Prostate gland (tissue), 2 donors: Measurements from ENCODE around the gene SLC1A7. TPM values are rescaled to one million over a fixed set of nuclear protein-coding genes. Genes with fewer than 3 reads are reported as not detected.

Experiments
- DNase-seq: peaks from one replicate; pipeline ENCODE4 v3.0.0-alpha.2; 2019; ENCODE audit warnings: low spot score
- H3K27ac ChIP-seq, 2 donors: fragments of 200-600 bp; sonication (generic); 2 replicates each; pipeline ENCODE4 v1.5.1; 2017 to 2019
- H3K27me3 ChIP-seq: fragments of 200-600 bp; sonication (generic); replicated peaks from 2 replicates; pipeline ENCODE4 v1.5.1; 2019; ENCODE audit not compliant: insufficient read depth
- H3K36me3 ChIP-seq, 2 donors: fragments of 200-600 bp; sonication (generic); 1 replicate in 1 of 2; 2 replicates in 1 of 2; pipeline versions ENCODE4 v1.5.1 to v1.8.1; 2017 to 2019
- H3K4me1 ChIP-seq: fragments of 200-600 bp; sonication (generic); replicated peaks from 2 replicates; pipeline ENCODE4 v1.5.1; 2019
- H3K4me3 ChIP-seq, 2 donors: fragments of 200-600 bp; sonication (generic); 2 replicates each; pipeline ENCODE4 v1.5.1; 2017 to 2019
- H3K9me3 ChIP-seq: fragments of 200-600 bp; sonication (generic); 2 replicates; pipeline ENCODE4 v1.5.1; 2017
- CTCF ChIP-seq, 4 experiments: fragments of 200-600 bp in 2 of 4; fragments of 450-650 bp in 2 of 4; sonication (generic) in 2 of 4; IDR thresholded peaks; 1 replicate in 3 of 4; 2 replicates in 1 of 4; pipeline ENCODE4 v1.5.1; 2016 to 2019; ENCODE audit warnings: antibody characterized with exemption in 4 of 4, mild to moderate bottlenecking in 2 of 4, moderate library complexity in 2 of 4
- POLR2A ChIP-seq: fragments of 450-650 bp; IDR thresholded peaks from one replicate; pipeline ENCODE4 v1.6.1; 2016; ENCODE audit warnings: antibody characterized with exemption, mild to moderate bottlenecking
- POLR2AphosphoS5 ChIP-seq: sonication (generic); formaldehyde crosslinking; IDR thresholded peaks from one replicate; pipeline ENCODE4 v1.6.1; 2017; ENCODE audit warnings: antibody characterized with exemption
- WGBS: methylation state at CpG from one replicate; pipeline ENCODE4 v1.1.5; 2018; 5-methylcytosine and 5-hydroxymethylcytosine counted together
- intact Hi-C: fragments of 100-400 bp; cut with DNase I; formaldehyde crosslinking; loops from one replicate; pipeline ENCODE4 v1.14.2; 2022
- total RNA-seq, 2 donors: library from RNA; depleted of rRNA; stranded (reverse); fragments of >200 nt; gene quantifications; one replicate each; pipeline ENCODE4 v1.1.0, GENCODE V29; 2016

SLC1A7 gene
- total RNA-seq, 2 donors from 2014 or later = 1.8 TPM; not detected in 1

- H3K36me3 ChIP-seq = no peaks in the 10 kb centered on the region
- H3K9me3 ChIP-seq = no peaks in the 10 kb centered on the region
- H3K27me3 ChIP-seq = no peaks in the 10 kb centered on the region
- 87% methylated on average over 7 of the region's 7 CpGs for WGBS
- no peak overlapping the region for H3K27ac ChIP-seq
- intact Hi-C loops = no loop called here
- TF ChIP-seq POLR2A = no peak
- TF ChIP-seq POLR2AphosphoS5 = no peak
- no peak for TF ChIP-seq CTCF (IDR thresholded peaks at IDR 0.05)
- H3K4me1 ChIP-seq = no peaks in the 10 kb centered on the region
- no peak for DNase-seq
- H3K4me3 ChIP-seq = no peak overlapping the region
Measured at GRCh38 chr1:53068314-53069099, 73.9 kb downstream of the SLC1A7 start.

GRCh38 chr1:53067886-53068285 is 74.6 kb downstream of the SLC1A7 start:
- Histone ChIP-seq H3K4me1 (no peaks in the 10 kb centered on the region), H3K27ac (no peak overlapping the region), H3K36me3 (no peaks in the 10 kb centered on the region), H3K4me3 (no peak overlapping the region), H3K9me3 (no peaks in the 10 kb centered on the region), H3K27me3 (no peaks in the 10 kb centered on the region)
- DNase-seq = no peak
- TF ChIP-seq CTCF (IDR thresholded peaks at IDR 0.05) (no peak), POLR2AphosphoS5 (no peak), POLR2A (no peak)
- WGBS = 95% methylated on average over 2 of the region's 2 CpGs
- intact Hi-C loops = no loop called here

- Histone ChIP-seq H3K9me3 (no peaks in the 10 kb centered on the region), H3K27ac (no peak overlapping the region), H3K4me1 (no peaks in the 10 kb centered on the region), H3K36me3 (no peaks in the 10 kb centered on the region), H3K27me3 (peaks cover 4% of the 10 kb centered on the region), H3K4me3 (no peak overlapping the region)
- intact Hi-C loops = no loop called here
- 82% methylated on average over 13 of the region's 13 CpGs for WGBS
- DNase-seq = no peak
- TF ChIP-seq CTCF (IDR thresholded peaks at IDR 0.05) (no peak), POLR2AphosphoS5 (no peak)
Measured at GRCh38 chr1:53066891-53067738, 75.3 kb downstream of the SLC1A7 start.

- no peak overlapping the region for H3K4me3 ChIP-seq
- TF ChIP-seq CTCF (IDR thresholded peaks at IDR 0.05) (no peak), POLR2AphosphoS5 (no peak), POLR2A (no peak)
- no peaks in the 10 kb centered on the region for H3K4me1 ChIP-seq
- intact Hi-C loops = no loop called here
- no peaks in the 10 kb centered on the region for H3K36me3 ChIP-seq
- 59% methylated on average over 6 of the region's 6 CpGs for WGBS
- H3K27me3 ChIP-seq = peaks cover 4% of the 10 kb centered on the region
- no peak for DNase-seq
- no peak overlapping the region for H3K27ac ChIP-seq
- H3K9me3 ChIP-seq = no peaks in the 10 kb centered on the region
Measured at GRCh38 chr1:53066488-53066887, 76.0 kb downstream of the SLC1A7 start.
